SJSA1 (cell line): ENCODE results near the gene PNKP. TPM values are rescaled to one million over a fixed set of nuclear protein-coding genes. Genes with fewer than 3 reads are reported as not detected.

ENCODE experiments used
- DNase-seq, 2 experiments: peaks; one replicate each; pipeline ENCODE4 v3.0.0-alpha.2; 2015 to 2020; ENCODE audit warnings: low spot score in 2 of 2, low read depth in 1 of 2
- H3K27ac ChIP-seq: fragments of 250-450 bp; sonication (Bioruptor Pico); 2 replicates; pipeline ENCODE4 v1.5.1; 2020; ENCODE audit warnings: mild to moderate bottlenecking, moderate library complexity
- H3K27me3 ChIP-seq: fragments of 250-450 bp; sonication (Bioruptor Pico); replicated peaks from 2 replicates; pipeline ENCODE4 v1.5.1; 2020; ENCODE audit warnings: mild to moderate bottlenecking, moderate library complexity
- H3K36me3 ChIP-seq: fragments of 250-450 bp; sonication (Bioruptor Pico); 2 replicates; pipeline ENCODE4 v1.5.1; 2020; ENCODE audit warnings: mild to moderate bottlenecking
- H3K4me1 ChIP-seq: fragments of 250-450 bp; sonication (Bioruptor Pico); replicated peaks from 2 replicates; pipeline ENCODE4 v1.6.1; 2021; ENCODE audit warnings: mild to moderate bottlenecking
- H3K4me3 ChIP-seq: fragments of 250-450 bp; sonication (Bioruptor Pico); 2 replicates; pipeline ENCODE4 v1.5.1; 2020; ENCODE audit warnings: mild to moderate bottlenecking
- H3K9me3 ChIP-seq: fragments of 250-450 bp; sonication (Bioruptor Pico); replicated peaks from 2 replicates; pipeline ENCODE4 v1.5.1; 2020; ENCODE audit warnings: mild to moderate bottlenecking
- total RNA-seq: library from RNA; depleted of rRNA; stranded (reverse); fragments of >200 nt; shearing (Covaris generic); gene quantifications from 2 replicates; pipeline ENCODE4 v1.2.3, GENCODE V29; 2014; rRNA removed

The PNKP gene
- total RNA-seq, 1 experiment from 2014 or later = 35.0 TPM

DNA sequence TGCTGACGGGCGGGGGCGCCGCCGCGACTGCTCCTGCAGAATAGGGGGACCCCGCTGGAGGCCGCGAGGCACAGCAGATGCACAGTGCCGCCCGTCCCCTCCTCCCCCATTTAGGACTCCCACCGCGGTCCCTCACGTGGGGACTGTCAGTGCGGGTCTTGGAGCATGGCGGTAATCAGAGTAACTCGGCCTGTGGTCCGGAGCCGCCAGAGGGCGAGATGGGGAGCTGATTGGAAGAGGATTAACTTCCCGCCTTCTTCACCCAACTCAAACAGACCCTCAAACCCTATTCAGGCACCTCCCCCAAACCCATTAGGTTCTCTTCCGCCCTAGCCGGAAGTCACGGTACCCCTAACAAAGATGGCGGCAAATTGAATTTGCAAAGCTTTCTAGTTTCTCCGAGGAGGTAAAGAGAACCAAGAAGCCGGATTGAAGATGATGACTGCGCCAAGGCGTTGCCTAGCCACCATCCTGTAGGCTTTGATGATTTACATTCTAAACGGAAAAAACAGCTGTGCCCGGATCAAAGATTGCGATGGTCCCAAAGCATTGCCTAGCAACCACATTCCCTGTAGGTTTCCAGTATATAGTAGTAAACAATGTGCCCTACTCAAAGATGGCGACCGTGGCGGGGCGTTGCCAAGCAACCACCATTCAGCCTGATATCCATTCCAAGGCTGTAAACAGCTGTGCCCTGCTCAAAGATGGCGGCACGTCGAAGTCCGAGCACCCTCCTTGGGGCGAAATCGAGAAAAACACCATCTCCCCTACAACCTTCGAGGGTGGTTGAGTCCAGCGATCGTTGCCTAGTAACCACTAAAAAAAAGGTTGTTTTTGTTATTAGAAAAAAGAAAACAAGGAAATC lies 54.1 kb downstream of the PNKP start, which contains the start of gene FUZ:
FUZ (minus strand) TSS at position 296 of the 865 bp plus-strand sequence; CDS start at position 110, 186 bp downstream.
- DNase-seq = peak; percentile 95 to 97
- Histone ChIP-seq H3K4me3 (peak within 1 kb of the TSS; percentile 48), H3K27me3 (no peaks in the 10 kb centered on the region), H3K9me3 (no peaks in the 10 kb centered on the region), H3K36me3 (peaks cover 1% of the 10 kb centered on the region; the same call in 1 of the 2 replicates), H3K27ac (peak within 1 kb of the TSS; percentile 96), H3K4me1 (peaks cover 25% of the 10 kb centered on the region)

DNA sequence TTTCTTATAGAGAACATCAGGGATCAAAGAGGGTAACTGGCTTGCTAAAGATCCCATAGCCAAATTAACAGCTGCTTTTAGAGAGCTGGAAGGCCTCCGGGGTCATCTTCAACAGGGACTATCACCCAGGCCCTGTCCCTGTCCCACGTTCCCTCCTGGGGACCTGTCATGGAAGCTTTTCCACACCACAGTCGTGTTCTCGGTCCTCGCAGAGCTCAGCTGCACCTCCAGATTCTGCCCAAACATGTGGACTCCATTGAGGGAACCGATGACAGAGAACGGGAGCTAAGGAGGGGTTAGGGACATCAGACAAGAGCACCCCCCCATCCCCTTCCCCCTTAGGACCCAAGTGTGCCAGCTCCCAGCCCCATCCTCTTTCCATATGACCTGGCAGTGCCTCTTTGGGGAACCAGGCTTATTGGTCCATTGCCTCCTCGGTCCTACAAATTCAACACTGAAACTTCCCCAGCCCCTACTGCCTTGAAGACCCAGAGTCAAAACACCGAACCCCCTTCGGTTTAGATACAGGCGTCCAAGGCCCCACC lies 54.9 kb downstream of the PNKP start:
- peak overlapping the region; percentile 96 for H3K27ac ChIP-seq
- H3K4me1 ChIP-seq = peaks cover 25% of the 10 kb centered on the region
- DNase-seq = no peak
- H3K9me3 ChIP-seq = no peaks in the 10 kb centered on the region
- no peaks in the 10 kb centered on the region for H3K27me3 ChIP-seq
- H3K36me3 ChIP-seq = no peaks in the 10 kb centered on the region
- H3K4me3 ChIP-seq = peak overlapping the region; percentile 48

DNA sequence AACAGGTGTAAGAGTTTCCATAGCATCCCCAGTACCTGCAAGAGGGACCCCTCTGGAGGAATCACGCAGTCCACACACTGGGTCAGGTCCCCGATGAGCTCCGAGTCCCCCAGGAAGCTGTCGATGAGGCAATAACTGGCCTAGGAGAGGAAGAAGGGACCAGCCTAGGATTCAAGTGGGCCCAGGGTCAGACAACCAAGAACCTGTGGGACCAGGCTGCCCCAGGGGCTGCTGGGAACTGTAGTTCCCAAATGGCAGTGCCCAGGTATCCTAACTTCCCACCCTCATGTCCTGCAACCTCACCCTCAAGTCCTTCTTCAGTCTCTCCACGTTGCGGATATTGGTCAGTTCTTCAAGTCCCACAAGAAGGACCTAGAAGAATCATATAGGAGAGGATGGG lies 56.0 kb downstream of the PNKP start:
- Histone ChIP-seq H3K9me3 (no peaks in the 10 kb centered on the region), H3K27ac (no peak overlapping the region), H3K4me3 (no peak overlapping the region), H3K4me1 (peaks cover 25% of the 10 kb centered on the region), H3K27me3 (no peaks in the 10 kb centered on the region), H3K36me3 (peaks cover 3% of the 10 kb centered on the region)
- DNase-seq = no peak

Other genes starting within 250 kb of the PNKP start
- 8.1 and 30.6 TPM in 2 replicates for gene RRAS, start 227.4 kb downstream of the PNKP start, total RNA-seq
- gene SCAF1, start 225.4 kb downstream of the PNKP start, total RNA-seq = 23.2 and 27.3 TPM in 2 replicates
- gene IRF3, start 201.7 kb downstream of the PNKP start, total RNA-seq = 56.9 and 61.4 TPM in 2 replicates
- 9.5 and 16.2 TPM in 2 replicates for gene BCL2L12, start 201.6 kb downstream of the PNKP start, total RNA-seq
- gene PRMT1, start 190.3 kb downstream of the PNKP start, total RNA-seq = 208 and 421 TPM in 2 replicates
- gene ADM5, start 178.0 kb downstream of the PNKP start, total RNA-seq = 0.58 TPM in 1 of 2 replicates, not detected in the other
- 0.05 TPM in 1 of 2 replicates, not detected in the other for gene CPT1C, start 176.5 kb downstream of the PNKP start, total RNA-seq
- gene TSKS, start 104.3 kb downstream of the PNKP start, total RNA-seq = not detected in 2 replicates
- gene AP2A1, start 100.6 kb downstream of the PNKP start, total RNA-seq = 87.8 and 103 TPM in 2 replicates
- gene FUZ, start 54.3 kb downstream of the PNKP start, total RNA-seq = 3.4 and 10.0 TPM in 2 replicates
- gene MED25, start 49.3 kb downstream of the PNKP start, total RNA-seq = 13.2 and 14.6 TPM in 2 replicates
- 65.8 and 98.0 TPM in 2 replicates for gene PTOV1, start 16.4 kb downstream of the PNKP start, total RNA-seq
- gene AKT1S1, start 9.8 kb upstream of the PNKP start, total RNA-seq = 2.5 and 8.8 TPM in 2 replicates
- 2.2 and 3.9 TPM in 2 replicates for gene TBC1D17, start 10.1 kb upstream of the PNKP start, total RNA-seq
- gene IL4I1, start 29.3 kb upstream of the PNKP start, total RNA-seq = 0.18 TPM in 1 of 2 replicates, not detected in the other
- 14.8 and 19.9 TPM in 2 replicates for gene ATF5, start 61.6 kb upstream of the PNKP start, total RNA-seq
- gene NUP62, start 61.9 kb upstream of the PNKP start, total RNA-seq = 64.8 and 80.3 TPM in 2 replicates
- gene SIGLEC11, start 93.6 kb upstream of the PNKP start, total RNA-seq = not detected in 2 replicates
- gene VRK3, start 157.8 kb upstream of the PNKP start, total RNA-seq = 13.9 and 33.2 TPM in 2 replicates
- gene ZNF473, start 158.4 kb upstream of the PNKP start, total RNA-seq = 8.0 and 14.0 TPM in 2 replicates